Measurements from ENCODE around the gene TP53RK. TPM values are rescaled to one million over a fixed set of nuclear protein-coding genes. Genes with fewer than 3 reads are reported as not detected.
A peak's percentile ranks its signal among the peaks of the same experiment; 100 is the strongest.

TP53RK gene
- total and polyA plus RNA-seq, 2 of the 13 experiments (the other 11 are each of a cell fraction or from before 2014, with no cell fraction given) = 12.9 to 25.5 TPM

DNA sequence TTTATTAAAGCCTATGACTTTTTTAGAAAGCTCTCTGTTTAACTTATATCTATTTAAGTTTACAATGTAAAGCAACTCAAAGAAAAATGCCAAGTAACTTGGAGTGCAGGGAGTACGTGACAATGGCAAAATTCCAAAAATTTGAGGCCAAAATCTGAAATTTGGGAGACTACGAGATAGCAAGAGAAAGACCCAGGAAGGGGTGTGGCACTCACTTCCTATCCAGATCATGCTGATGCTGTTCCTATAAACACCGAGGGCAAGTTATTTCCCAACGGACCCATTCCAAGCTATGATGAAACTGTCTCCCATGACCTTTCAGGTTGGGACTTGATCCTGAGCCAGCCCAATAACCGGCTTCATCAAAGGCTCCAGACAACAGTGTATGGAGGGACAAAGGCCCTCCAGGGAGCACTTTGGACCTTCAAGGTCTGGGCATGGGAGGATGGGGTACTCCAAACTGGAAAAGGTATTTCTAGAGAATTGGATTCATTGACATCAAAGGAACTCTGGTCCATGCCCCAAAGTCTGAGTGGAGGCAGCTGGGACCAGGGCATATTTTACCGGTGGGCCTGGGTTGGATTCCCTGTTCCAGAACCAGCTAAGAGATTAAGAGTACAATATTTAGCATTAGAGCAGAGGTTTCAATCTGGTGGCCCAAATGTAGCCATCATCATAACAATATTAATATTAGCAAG, 22.3 kb downstream of the TP53RK start (continued):
- peak; percentile 87 for TF ChIP-seq ZSCAN25 (CRISPR knock-in tag; IDR thresholded peaks at IDR 0.05)
- TF ChIP-seq ZNF792 (CRISPR knock-in tag; IDR thresholded peaks at IDR 0.05) = peak; percentile 99
- peak; percentile 96 for TF ChIP-seq ARNTL (CRISPR knock-in tag; IDR thresholded peaks at IDR 0.05)
- TF ChIP-seq SIN3A (IDR thresholded peaks at IDR 0.05; ENCODE audit: borderline replicate concordance, low read depth, low read length) = 0 out of 2 replicates have a peak, but pooled peaks have one; percentile 44
- TF ChIP-seq, protein P1, sequence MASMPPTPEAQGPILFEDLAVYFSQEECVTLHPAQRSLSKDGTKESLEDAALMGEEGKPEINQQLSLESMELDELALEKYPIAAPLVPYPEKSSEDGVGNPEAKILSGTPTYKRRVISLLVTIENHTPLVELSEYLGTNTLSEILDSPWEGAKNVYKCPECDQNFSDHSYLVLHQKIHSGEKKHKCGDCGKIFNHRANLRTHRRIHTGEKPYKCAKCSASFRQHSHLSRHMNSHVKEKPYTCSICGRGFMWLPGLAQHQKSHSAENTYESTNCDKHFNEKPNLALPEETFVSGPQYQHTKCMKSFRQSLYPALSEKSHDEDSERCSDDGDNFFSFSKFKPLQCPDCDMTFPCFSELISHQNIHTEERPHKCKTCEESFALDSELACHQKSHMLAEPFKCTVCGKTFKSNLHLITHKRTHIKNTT (CRISPR knock-in tag; IDR thresholded peaks at IDR 0.05) = no peak
- peak; percentile 99 for TF ChIP-seq ASH2L (IDR thresholded peaks at IDR 0.05; ENCODE audit: insufficient read length, low read depth, low read length)
- no peak for TF ChIP-seq ZNF577 (CRISPR knock-in tag; IDR thresholded peaks at IDR 0.05; ENCODE audit: borderline replicate concordance, low read depth)
- peak; percentile 95 for TF ChIP-seq KAT8 (CRISPR knock-in tag; IDR thresholded peaks at IDR 0.05)
- TF ChIP-seq HCFC1 (IDR thresholded peaks at IDR 0.05; ENCODE audit: low read depth, low read length) = no peak; the same call in 1 of the 2 replicates
- no peak; the same call in 1 of the 2 replicates for TF ChIP-seq RARG (CRISPR knock-in tag; IDR thresholded peaks at IDR 0.05; ENCODE audit: low read depth)
- TF ChIP-seq, protein P2, sequence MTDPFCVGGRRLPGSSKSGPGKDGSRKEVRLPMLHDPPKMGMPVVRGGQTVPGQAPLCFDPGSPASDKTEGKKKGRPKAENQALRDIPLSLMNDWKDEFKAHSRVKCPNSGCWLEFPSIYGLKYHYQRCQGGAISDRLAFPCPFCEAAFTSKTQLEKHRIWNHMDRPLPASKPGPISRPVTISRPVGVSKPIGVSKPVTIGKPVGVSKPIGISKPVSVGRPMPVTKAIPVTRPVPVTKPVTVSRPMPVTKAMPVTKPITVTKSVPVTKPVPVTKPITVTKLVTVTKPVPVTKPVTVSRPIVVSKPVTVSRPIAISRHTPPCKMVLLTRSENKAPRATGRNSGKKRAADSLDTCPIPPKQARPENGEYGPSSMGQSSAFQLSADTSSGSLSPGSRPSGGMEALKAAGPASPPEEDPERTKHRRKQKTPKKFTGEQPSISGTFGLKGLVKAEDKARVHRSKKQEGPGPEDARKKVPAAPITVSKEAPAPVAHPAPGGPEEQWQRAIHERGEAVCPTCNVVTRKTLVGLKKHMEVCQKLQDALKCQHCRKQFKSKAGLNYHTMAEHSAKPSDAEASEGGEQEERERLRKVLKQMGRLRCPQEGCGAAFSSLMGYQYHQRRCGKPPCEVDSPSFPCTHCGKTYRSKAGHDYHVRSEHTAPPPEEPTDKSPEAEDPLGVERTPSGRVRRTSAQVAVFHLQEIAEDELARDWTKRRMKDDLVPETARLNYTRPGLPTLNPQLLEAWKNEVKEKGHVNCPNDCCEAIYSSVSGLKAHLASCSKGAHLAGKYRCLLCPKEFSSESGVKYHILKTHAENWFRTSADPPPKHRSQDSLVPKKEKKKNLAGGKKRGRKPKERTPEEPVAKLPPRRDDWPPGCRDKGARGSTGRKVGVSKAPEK (CRISPR knock-in tag; IDR thresholded peaks at IDR 0.05; ENCODE audit: borderline replicate concordance) = peak; percentile 45; the same call in 1 of the 2 replicates
- TF ChIP-seq, protein P3, sequence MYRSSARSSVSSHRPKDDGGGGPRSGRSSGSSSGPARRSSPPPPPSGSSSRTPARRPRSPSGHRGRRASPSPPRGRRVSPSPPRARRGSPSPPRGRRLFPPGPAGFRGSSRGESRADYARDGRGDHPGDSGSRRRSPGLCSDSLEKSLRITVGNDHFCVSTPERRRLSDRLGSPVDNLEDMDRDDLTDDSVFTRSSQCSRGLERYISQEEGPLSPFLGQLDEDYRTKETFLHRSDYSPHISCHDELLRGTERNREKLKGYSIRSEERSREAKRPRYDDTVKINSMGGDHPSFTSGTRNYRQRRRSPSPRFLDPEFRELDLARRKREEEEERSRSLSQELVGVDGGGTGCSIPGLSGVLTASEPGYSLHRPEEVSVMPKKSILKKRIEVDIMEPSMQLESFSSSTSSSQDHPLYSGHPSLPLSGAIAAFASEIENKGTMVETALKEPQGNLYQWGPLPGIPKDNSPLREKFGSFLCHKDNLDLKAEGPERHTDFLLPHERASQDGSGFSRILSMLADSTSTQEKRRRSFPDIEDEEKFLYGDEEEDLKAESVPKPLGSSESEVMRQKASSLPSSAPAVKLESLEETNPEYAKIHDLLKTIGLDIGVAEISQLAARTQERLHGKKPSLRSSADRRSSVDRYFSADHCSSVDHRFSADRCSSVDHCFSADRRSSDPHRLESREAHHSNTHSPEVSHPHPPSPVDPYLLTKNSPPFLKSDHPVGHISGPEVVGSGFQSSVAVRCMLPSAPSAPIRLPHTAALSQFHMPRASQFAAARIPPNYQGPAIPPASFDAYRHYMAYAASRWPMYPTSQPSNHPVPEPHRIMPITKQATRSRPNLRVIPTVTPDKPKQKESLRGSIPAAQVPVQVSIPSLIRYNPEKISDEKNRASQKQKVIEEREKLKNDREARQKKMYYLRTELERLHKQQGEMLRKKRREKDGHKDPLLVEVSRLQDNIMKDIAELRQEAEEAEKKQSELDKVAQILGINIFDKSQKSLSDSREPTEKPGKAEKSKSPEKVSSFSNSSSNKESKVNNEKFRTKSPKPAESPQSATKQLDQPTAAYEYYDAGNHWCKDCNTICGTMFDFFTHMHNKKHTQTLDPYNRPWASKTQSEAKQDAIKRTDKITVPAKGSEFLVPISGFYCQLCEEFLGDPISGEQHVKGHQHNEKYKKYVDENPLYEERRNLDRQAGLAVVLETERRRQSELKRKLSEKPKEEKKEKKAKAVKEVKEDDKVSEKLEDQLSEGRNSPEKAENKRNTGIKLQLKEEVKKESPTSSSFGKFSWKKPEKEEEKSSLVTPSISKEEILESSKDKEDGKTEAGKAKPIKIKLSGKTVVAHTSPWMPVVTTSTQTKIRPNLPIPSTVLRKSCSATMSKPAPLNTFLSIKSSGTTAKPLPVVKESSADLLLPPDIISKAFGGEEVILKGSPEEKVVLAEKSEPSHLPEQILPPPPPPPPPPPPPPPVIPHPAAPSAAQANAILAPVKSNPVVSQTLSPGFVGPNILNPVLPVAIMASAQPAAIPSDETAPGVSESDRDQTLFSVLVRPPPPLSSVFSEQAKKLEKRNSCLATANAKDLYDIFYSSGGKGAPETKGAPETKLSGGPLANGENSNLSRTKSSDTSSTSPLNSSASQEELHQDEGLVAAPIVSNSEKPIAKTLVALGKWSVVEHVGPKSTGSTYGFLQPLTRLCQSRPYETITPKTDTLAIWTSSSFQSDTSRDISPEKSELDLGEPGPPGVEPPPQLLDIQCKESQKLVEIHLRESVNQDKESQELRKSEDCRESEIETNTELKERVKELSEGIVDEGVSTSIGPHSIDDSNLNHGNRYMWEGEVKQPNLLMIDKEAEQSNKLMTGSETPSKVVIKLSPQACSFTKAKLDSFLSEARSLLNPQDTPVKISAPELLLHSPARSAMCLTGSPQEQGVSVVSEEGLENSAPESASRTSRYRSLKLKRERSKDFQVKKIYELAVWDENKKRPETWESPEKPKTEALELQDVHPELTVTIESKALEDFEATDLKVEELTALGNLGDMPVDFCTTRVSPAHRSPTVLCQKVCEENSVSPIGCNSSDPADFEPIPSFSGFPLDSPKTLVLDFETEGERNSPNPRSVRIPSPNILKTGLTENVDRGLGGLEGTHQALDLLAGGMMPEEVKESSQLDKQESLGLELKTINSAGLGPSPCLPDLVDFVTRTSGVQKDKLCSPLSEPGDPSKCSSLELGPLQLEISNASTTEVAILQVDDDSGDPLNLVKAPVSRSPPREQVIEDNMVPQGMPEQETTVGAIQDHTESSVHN (CRISPR knock-in tag; IDR thresholded peaks at IDR 0.05) = peak; percentile 98
- TF ChIP-seq ZFY (CRISPR knock-in tag; IDR thresholded peaks at IDR 0.05) = peak; percentile 69
- TF ChIP-seq ARNT2 (CRISPR knock-in tag; IDR thresholded peaks at IDR 0.05; ENCODE audit: low read depth) = peak; percentile 96
- TF ChIP-seq, protein P4, sequence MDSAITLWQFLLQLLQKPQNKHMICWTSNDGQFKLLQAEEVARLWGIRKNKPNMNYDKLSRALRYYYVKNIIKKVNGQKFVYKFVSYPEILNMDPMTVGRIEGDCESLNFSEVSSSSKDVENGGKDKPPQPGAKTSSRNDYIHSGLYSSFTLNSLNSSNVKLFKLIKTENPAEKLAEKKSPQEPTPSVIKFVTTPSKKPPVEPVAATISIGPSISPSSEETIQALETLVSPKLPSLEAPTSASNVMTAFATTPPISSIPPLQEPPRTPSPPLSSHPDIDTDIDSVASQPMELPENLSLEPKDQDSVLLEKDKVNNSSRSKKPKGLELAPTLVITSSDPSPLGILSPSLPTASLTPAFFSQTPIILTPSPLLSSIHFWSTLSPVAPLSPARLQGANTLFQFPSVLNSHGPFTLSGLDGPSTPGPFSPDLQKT (CRISPR knock-in tag; IDR thresholded peaks at IDR 0.05; ENCODE audit: borderline replicate concordance) = no peak

Measured in HepG2 (cell line).